Neuron (in vitro differentiated cells): ENCODE measurements around the gene NOS1AP.
"Not testable (repeated sequence)": the region's sequence is repeated elsewhere in the genome, so short reads cannot be mapped to it uniquely, and the experiment has no call there.

ENCODE experiments used
- H2AFZ ChIP-seq: one replicate; pipeline ENCODE4 v1.6.1; 2013; ENCODE audit warnings: low read depth, mild to moderate bottlenecking, inconsistent platforms, low read length, moderate library complexity
- H3K27me3 ChIP-seq: one replicate; pipeline ENCODE4 v1.6.1; 2013; ENCODE audit warnings: low read length; ENCODE audit not compliant: insufficient read depth
- H3K36me3 ChIP-seq: one replicate; pipeline ENCODE4 v1.6.1; 2013; ENCODE audit warnings: low read length; ENCODE audit not compliant: insufficient read depth
- H3K4me1 ChIP-seq: one replicate; pipeline ENCODE4 v1.6.1; 2013; ENCODE audit warnings: low read length; ENCODE audit not compliant: insufficient read depth
- H3K4me3 ChIP-seq: 2 replicates; pipeline ENCODE4 v1.5.1; 2013; ENCODE audit warnings: mild to moderate bottlenecking, low read length, moderate library complexity
- H3K9me3 ChIP-seq: one replicate; pipeline ENCODE4 v1.6.1; 2013; ENCODE audit warnings: low read length

Gene NOS1AP

DNA sequence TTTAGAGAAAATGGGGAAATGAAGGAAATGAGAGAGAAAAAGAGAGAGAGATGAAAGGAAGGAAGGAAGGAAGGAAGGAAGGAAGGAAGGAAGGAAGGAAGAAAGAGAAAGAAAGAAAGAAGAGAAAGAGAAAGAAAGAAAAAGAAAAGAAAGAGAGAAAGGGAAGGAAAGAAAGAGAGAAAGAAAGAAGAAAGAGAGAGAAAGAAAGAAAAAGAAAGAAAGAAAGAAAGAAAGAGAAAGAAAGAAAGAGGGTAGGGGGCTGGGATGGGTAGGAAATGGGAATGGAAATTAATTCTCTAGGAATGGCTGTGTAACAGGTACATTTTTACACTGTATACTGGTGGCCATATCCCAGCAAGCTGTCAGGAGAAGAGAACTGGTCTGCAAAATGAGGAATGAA, 346.7 kb downstream of the NOS1AP start:
- Histone ChIP-seq H2AFZ (no peak overlapping the region), H3K4me1 (no peaks in the 10 kb centered on the region), H3K36me3 (no peaks in the 10 kb centered on the region), H3K4me3 (no peak overlapping the region), H3K27me3 (no peaks in the 10 kb centered on the region), H3K9me3 (peaks cover 3% of the 10 kb centered on the region)

DNA sequence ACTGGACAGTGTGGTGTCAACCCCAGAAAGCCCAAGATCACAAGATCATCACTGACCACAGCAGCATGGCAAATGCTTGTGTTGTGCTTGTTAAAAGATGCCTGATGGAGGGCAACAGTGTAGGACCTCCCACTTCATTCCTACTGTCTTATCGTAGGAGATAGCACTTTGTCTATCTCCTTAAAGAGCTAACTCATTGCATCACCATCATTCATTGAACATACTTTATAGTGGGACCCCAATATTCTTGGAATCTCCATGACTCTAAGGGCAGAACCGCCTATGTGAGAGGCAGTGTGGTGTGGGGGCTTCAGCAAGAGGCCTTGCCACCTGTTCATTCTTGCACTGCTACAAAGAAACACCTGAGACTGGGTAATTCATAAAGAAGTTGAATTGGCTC, 347.4 kb downstream of the NOS1AP start:
- Histone ChIP-seq H3K4me1 (no peaks in the 10 kb centered on the region), H3K4me3 (no peak overlapping the region), H3K27me3 (no peaks in the 10 kb centered on the region), H3K9me3 (peaks cover 3% of the 10 kb centered on the region), H2AFZ (no peak overlapping the region), H3K36me3 (no peaks in the 10 kb centered on the region)

DNA sequence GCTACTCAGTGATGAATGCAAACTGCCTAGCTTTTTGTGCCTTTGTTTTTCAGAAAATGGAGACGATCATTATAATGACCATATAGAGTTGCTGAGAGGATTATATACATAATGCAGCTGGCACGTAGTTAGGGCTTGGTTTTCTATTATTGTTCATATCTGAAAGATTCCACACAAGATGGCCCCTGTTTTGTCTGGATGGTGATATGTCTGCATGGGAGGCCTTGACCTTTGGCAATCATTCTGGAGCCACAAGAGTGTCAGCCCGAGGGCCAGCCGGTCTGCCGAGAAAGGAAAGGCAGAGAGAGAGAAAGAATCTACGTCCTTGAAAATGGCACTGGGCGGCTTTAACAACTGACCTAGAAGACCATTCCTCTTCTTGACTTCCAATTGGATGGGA, 348.2 kb downstream of the NOS1AP start:
- H2AFZ ChIP-seq, result no peak overlapping the region
- H3K36me3 ChIP-seq, result no peaks in the 10 kb centered on the region
- no peaks in the 10 kb centered on the region for H3K27me3 ChIP-seq
- H3K4me3 ChIP-seq, result no peak overlapping the region
- no peaks in the 10 kb centered on the region for H3K4me1 ChIP-seq
- H3K9me3 ChIP-seq, result peaks cover 3% of the 10 kb centered on the region

DNA sequence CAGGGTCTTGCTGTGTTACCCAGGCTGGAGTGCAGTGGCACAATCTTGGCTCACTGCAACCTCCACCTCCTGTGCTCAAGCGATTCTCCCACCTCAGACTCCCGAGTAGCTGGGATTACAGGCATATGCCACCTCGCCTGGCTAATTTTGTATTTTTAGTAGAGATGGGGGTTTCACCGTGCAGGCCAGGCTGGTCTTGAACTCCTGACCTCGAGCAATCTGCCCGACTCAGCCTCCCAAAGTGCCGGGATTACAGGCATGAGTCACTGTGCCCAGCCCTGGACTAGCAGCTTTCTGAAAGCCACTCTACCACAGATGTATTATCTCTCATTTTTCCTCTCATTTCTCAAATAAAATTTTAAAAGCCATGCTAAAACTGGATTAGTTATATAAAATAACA, 349.1 kb downstream of the NOS1AP start:
- H3K9me3 ChIP-seq, H3K4me1 ChIP-seq, H2AFZ ChIP-seq: not testable (repeated sequence)

DNA sequence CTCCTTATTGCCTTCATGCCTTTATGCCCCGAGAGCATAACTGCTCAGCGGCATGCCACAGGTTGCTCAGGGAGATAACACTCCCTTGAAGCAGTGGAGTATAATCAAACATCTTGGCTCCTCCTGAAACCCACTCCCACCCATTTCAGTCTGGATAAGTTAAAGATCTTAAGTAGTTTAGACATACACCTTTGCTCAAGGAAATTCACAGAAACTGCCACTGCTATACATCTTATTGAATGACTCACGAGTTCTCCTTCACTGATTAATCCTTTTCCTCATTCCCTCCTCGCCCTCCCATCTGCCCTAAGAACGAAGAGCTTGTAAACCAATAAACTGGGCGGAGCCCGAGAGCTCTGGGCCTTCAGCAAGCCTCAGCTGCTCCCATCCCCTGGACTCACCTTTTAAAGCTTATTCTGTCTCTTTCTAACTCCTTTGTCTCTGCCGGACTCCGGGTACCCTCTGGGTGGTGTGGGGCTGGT, 350.0 kb downstream of the NOS1AP start:
- H3K4me1 ChIP-seq, H3K9me3 ChIP-seq, H3K27me3 ChIP-seq, H3K36me3 ChIP-seq, H2AFZ ChIP-seq, H3K4me3 ChIP-seq: not testable (repeated sequence)

More for the DNA sequence above, 349.1 kb downstream of the NOS1AP start:
- H3K4me3 ChIP-seq, H3K27me3 ChIP-seq, H3K36me3 ChIP-seq: not testable (repeated sequence)
